SK-N-SH treated with all-trans-retinoic acid at 6 μM for 48 hours (cell line): Measurements from ENCODE around the gene SLC6A7.

Experiments used
- ATAC-seq: fragments of 200-7000 bp; cut with Tn5 transposase; 3 replicates; pipeline ENCODE4 v1.9.1; 2020; ENCODE audit warnings: mild to moderate bottlenecking, moderate library complexity
- ARNTL ChIP-seq: fragments of 450-650 bp; formaldehyde crosslinking; IDR thresholded peaks from 2 replicates; pipeline ENCODE4 v1.5.0; 2020; ENCODE audit warnings: low read depth, mild to moderate bottlenecking, moderate library complexity, borderline replicate concordance
- BACH2 ChIP-seq: fragments of 250-450 bp; sonication (Bioruptor Pico); IDR thresholded peaks from 2 replicates; pipeline ENCODE4 v1.9.0; 2021; ENCODE audit warnings: mild to moderate bottlenecking, borderline replicate concordance
- CREB5 ChIP-seq: fragments of 250-450 bp; sonication (Bioruptor Pico); IDR thresholded peaks from 2 replicates; pipeline ENCODE4 v1.5.1; 2020; ENCODE audit warnings: low read depth, mild to moderate bottlenecking, moderate library complexity
- CSDC2 ChIP-seq: fragments of 250-450 bp; sonication (Bioruptor Pico); IDR thresholded peaks from 2 replicates; pipeline ENCODE4 v1.5.0; 2020; ENCODE audit warnings: mild to moderate bottlenecking, moderate library complexity
- ESRRG ChIP-seq: fragments of 250-450 bp; sonication (Bioruptor Pico); IDR thresholded peaks from 2 replicates; pipeline ENCODE4 v1.6.1; 2021; ENCODE audit warnings: mild to moderate bottlenecking
- GLIS3 ChIP-seq: fragments of 250-450 bp; sonication (Bioruptor Pico); IDR thresholded peaks from 2 replicates; pipeline ENCODE4 v1.5.0; 2020; ENCODE audit warnings: mild to moderate bottlenecking, moderate library complexity
- ISL1 ChIP-seq: fragments of 250-450 bp; sonication (Bioruptor Pico); IDR thresholded peaks from 2 replicates; pipeline ENCODE4 v2.1.2; 2022; ENCODE audit warnings: mild to moderate bottlenecking, moderate library complexity
- OSR1 ChIP-seq: fragments of 250-450 bp; sonication (Bioruptor Pico); IDR thresholded peaks from 2 replicates; pipeline ENCODE4 v1.8.0; 2022; ENCODE audit warnings: moderate library complexity, mild to moderate bottlenecking, inconsistent platforms
- POU6F1 ChIP-seq: fragments of 250-450 bp; sonication (Bioruptor Pico); IDR thresholded peaks from 2 replicates; pipeline ENCODE4 v1.8.0; 2021; ENCODE audit warnings: low read depth, mild to moderate bottlenecking, moderate library complexity, borderline replicate concordance
- PPARA ChIP-seq: fragments of 250-450 bp; sonication (Bioruptor Pico); IDR thresholded peaks from 2 replicates; pipeline ENCODE4 v1.5.0; 2020; ENCODE audit warnings: mild to moderate bottlenecking, borderline replicate concordance
- RARB ChIP-seq: fragments of 250-450 bp; sonication (Bioruptor Pico); IDR thresholded peaks from 2 replicates; pipeline ENCODE4 v1.8.0; 2021; ENCODE audit warnings: mild to moderate bottlenecking, moderate library complexity
- SNAI2 ChIP-seq: fragments of 250-450 bp; sonication (Bioruptor Pico); IDR thresholded peaks from 2 replicates; pipeline ENCODE4 v1.5.0; 2020; ENCODE audit warnings: mild to moderate bottlenecking, moderate library complexity
- TCF4 ChIP-seq: fragments of 250-450 bp; sonication (Bioruptor Pico); IDR thresholded peaks from 2 replicates; pipeline ENCODE4 v1.8.0; 2021; ENCODE audit warnings: mild to moderate bottlenecking, moderate library complexity, borderline replicate concordance
- TOX ChIP-seq: fragments of 250-450 bp; sonication (Bioruptor Pico); IDR thresholded peaks from 2 replicates; pipeline ENCODE4 v1.8.0; 2021; ENCODE audit warnings: mild to moderate bottlenecking, moderate library complexity, borderline replicate concordance
- TSHZ2 ChIP-seq: fragments of 250-450 bp; sonication (Bioruptor Pico); IDR thresholded peaks from 2 replicates; pipeline ENCODE4 v1.5.0; 2020; ENCODE audit warnings: mild to moderate bottlenecking, moderate library complexity
- ZC3H10 ChIP-seq: fragments of 250-450 bp; sonication (Bioruptor Pico); IDR thresholded peaks from 2 replicates; pipeline ENCODE4 v1.5.1; 2021; ENCODE audit warnings: mild to moderate bottlenecking, moderate library complexity
- ZFP3 ChIP-seq: fragments of 250-450 bp; sonication (Bioruptor Pico); IDR thresholded peaks from 2 replicates; pipeline ENCODE4 v1.5.0; 2020; ENCODE audit warnings: mild to moderate bottlenecking, moderate library complexity
- ZFP30 ChIP-seq: fragments of 450-650 bp; formaldehyde crosslinking; IDR thresholded peaks from 2 replicates; pipeline ENCODE4 v1.5.0; 2022; ENCODE audit warnings: mild to moderate bottlenecking, moderate library complexity
- ZNF565 ChIP-seq: fragments of 450-650 bp; formaldehyde crosslinking; conservative IDR thresholded peaks from 2 replicates; pipeline ENCODE4 v1.5.0; 2020; ENCODE audit warnings: low read depth, mild to moderate bottlenecking, moderate library complexity
- ZNF70 ChIP-seq: fragments of 450-650 bp; formaldehyde crosslinking; IDR thresholded peaks from 2 replicates; pipeline ENCODE4 v1.5.0; 2020; ENCODE audit warnings: mild to moderate bottlenecking, moderate library complexity
- ZNF8 ChIP-seq: fragments of 450-650 bp; formaldehyde crosslinking; IDR thresholded peaks from 2 replicates; pipeline ENCODE4 v1.5.0; 2020; ENCODE audit warnings: mild to moderate bottlenecking, moderate library complexity
- TF ChIP-seq, protein P1 (sequence below): fragments of 250-450 bp; sonication (Bioruptor Pico); IDR thresholded peaks from 2 replicates; pipeline ENCODE4 v1.5.1; 2021; ENCODE audit warnings: mild to moderate bottlenecking, moderate library complexity
- TF ChIP-seq, protein P2 (sequence below): fragments of 250-450 bp; sonication (Bioruptor Pico); IDR thresholded peaks from 2 replicates; pipeline ENCODE4 v1.8.0; 2020; ENCODE audit warnings: mild to moderate bottlenecking, moderate library complexity, borderline replicate concordance

Gene SLC6A7

GRCh38 chr5:150167512-150167850 lies 22.4 kb upstream of the SLC6A7 start:
- TF ChIP-seq, protein P1, sequence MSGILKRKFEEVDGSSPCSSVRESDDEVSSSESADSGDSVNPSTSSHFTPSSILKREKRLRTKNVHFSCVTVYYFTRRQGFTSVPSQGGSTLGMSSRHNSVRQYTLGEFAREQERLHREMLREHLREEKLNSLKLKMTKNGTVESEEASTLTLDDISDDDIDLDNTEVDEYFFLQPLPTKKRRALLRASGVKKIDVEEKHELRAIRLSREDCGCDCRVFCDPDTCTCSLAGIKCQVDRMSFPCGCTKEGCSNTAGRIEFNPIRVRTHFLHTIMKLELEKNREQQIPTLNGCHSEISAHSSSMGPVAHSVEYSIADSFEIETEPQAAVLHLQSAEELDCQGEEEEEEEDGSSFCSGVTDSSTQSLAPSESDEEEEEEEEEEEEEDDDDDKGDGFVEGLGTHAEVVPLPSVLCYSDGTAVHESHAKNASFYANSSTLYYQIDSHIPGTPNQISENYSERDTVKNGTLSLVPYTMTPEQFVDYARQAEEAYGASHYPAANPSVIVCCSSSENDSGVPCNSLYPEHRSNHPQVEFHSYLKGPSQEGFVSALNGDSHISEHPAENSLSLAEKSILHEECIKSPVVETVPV (CRISPR knock-in tag) = no peak
- TF ChIP-seq RARB = no peak
- TF ChIP-seq ARNTL (CRISPR knock-in tag) = no peak
- no peak for TF ChIP-seq GLIS3 (CRISPR knock-in tag)
- no peak for TF ChIP-seq ESRRG (CRISPR knock-in tag)
- no peak for TF ChIP-seq ZC3H10 (CRISPR knock-in tag)
- no peak for TF ChIP-seq OSR1 (CRISPR knock-in tag)
- no peak for TF ChIP-seq TOX (CRISPR knock-in tag)
- TF ChIP-seq PPARA = no peak
- no peak for TF ChIP-seq ZNF8 (CRISPR knock-in tag)
- TF ChIP-seq, protein P2, sequence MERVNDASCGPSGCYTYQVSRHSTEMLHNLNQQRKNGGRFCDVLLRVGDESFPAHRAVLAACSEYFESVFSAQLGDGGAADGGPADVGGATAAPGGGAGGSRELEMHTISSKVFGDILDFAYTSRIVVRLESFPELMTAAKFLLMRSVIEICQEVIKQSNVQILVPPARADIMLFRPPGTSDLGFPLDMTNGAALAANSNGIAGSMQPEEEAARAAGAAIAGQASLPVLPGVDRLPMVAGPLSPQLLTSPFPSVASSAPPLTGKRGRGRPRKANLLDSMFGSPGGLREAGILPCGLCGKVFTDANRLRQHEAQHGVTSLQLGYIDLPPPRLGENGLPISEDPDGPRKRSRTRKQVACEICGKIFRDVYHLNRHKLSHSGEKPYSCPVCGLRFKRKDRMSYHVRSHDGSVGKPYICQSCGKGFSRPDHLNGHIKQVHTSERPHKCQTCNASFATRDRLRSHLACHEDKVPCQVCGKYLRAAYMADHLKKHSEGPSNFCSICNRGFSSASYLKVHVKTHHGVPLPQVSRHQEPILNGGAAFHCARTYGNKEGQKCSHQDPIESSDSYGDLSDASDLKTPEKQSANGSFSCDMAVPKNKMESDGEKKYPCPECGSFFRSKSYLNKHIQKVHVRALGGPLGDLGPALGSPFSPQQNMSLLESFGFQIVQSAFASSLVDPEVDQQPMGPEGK (CRISPR knock-in tag) = no peak
- ATAC-seq = no peak

GRCh38 chr5:150167908-150168307 lies 22.0 kb upstream of the SLC6A7 start:
- no peak for ATAC-seq
- TF ChIP-seq BACH2 = no peak
- TF ChIP-seq ZC3H10 (CRISPR knock-in tag) = no peak
- TF ChIP-seq TOX (CRISPR knock-in tag) = no peak
- TF ChIP-seq RARB = no peak
- TF ChIP-seq, protein P2 (CRISPR knock-in tag) = no peak
- no peak for TF ChIP-seq TCF4 (CRISPR knock-in tag)
- TF ChIP-seq CSDC2 (CRISPR knock-in tag) = no peak
- no peak for TF ChIP-seq PPARA
- no peak for TF ChIP-seq POU6F1
- TF ChIP-seq ZFP3 (CRISPR knock-in tag) = no peak
- TF ChIP-seq SNAI2 = no peak
- TF ChIP-seq ZNF70 (CRISPR knock-in tag) = no peak
- TF ChIP-seq ISL1 (CRISPR knock-in tag) = no peak
- TF ChIP-seq ZNF8 (CRISPR knock-in tag) = no peak
- TF ChIP-seq TSHZ2 (CRISPR knock-in tag) = no peak

DNA sequence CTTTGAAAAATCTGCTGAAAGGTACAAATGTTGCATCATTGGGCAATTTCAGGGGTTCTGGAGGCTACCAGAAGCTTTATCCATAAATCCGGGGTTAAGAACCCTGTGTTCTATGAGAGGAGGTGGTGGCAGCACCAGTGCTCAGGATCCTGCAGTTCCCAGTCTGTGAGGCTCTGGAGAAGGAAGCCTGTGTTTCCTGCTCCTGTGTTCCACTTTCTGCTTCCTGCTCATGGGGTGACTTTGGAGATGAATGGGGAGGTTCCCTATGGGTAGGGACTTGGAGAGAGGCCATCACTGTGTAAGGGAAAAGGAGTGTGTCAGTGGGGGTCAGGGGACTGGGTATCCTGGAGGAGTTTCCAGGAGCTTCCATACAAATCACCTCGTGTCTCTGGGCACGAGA lies 21.0 kb upstream of the SLC6A7 start:
- TF ChIP-seq, protein P2 (CRISPR knock-in tag) = no peak
- no peak for TF ChIP-seq ZC3H10 (CRISPR knock-in tag)
- no peak for TF ChIP-seq PPARA
- TF ChIP-seq OSR1 (CRISPR knock-in tag) = no peak
- no peak for TF ChIP-seq RARB
- TF ChIP-seq ESRRG (CRISPR knock-in tag) = no peak
- TF ChIP-seq ZFP3 (CRISPR knock-in tag) = no peak
- no peak for TF ChIP-seq BACH2
- no peak for TF ChIP-seq ARNTL (CRISPR knock-in tag)
- no peak for TF ChIP-seq ZNF8 (CRISPR knock-in tag)
- TF ChIP-seq ZNF565 (CRISPR knock-in tag) = no peak
- no peak for TF ChIP-seq TCF4 (CRISPR knock-in tag)
- TF ChIP-seq CSDC2 (CRISPR knock-in tag) = no peak
- TF ChIP-seq ZFP30 (CRISPR knock-in tag) = no peak
- no peak for TF ChIP-seq CREB5 (CRISPR knock-in tag)
- no peak for ATAC-seq
